ENCODE results near the gene C12orf42. TPM values are rescaled to one million over a fixed set of nuclear protein-coding genes. Genes with fewer than 3 reads are reported as not detected.

C12orf42 gene
- total RNA-seq, 3 donors from 2014 or later (not counting 1 experiment from before 2014, with no cell fraction given) = 1.3 to 1.7 (median 1.6) TPM

- H3K4me3 ChIP-seq (ENCODE audit: low read length) = no peak overlapping the region
- H3K36me3 Mint-ChIP-seq = peaks cover 8% of the 10 kb centered on the region
- H3K27ac ChIP-seq (ENCODE audit: low read length) = no peak overlapping the region
- peaks cover 0 to 6% of the 10 kb centered on the region in 2 donors for H3K27me3 Mint-ChIP-seq (ENCODE audit: low read depth in 2 of 2)
- ATAC-seq (no peak), DNase-seq (no peak)
- peaks cover 8 to 12% of the 10 kb centered on the region in 2 donors for H3K9me3 Mint-ChIP-seq
- H3K9me3 ChIP-seq (ENCODE audit: control insufficient read depth, insufficient read depth, low read length) = peaks cover 2% of the 10 kb centered on the region
- 86% methylated on average over 3 of the region's 3 CpGs for WGBS (ENCODE audit: insufficient coverage)
- no peaks in the 10 kb centered on the region for H3K4me1 Mint-ChIP-seq
- H3K36me3 ChIP-seq (ENCODE audit: control insufficient read depth, insufficient read depth, low read length) = no peaks in the 10 kb centered on the region
- no peak overlapping the region for H3K27ac Mint-ChIP-seq
- H3K27me3 ChIP-seq (ENCODE audit: control insufficient read depth, insufficient read depth, low read length) = no peaks in the 10 kb centered on the region
- intact Hi-C loops (cut with micrococcal nuclease) = no loop called here
- no peaks in the 10 kb centered on the region for H3K4me1 ChIP-seq (ENCODE audit: control insufficient read depth, insufficient read depth, low read length)
- H3K4me3 Mint-ChIP-seq = no peak overlapping the region
- TF ChIP-seq CTCF (IDR thresholded peaks at IDR 0.05) = no peak
These were observed 182.9 kb downstream of the C12orf42 start for GRCh38 chr12:103312742-103313354.

GRCh38 chr12:103310546-103311270 lies 185.1 kb downstream of the C12orf42 start:
- intact Hi-C loops (cut with micrococcal nuclease) = no loop called here
- Mint-ChIP-seq H3K4me1 (no peaks in the 10 kb centered on the region), H3K4me3 (no peak overlapping the region), H3K27ac (no peak overlapping the region), H3K9me3 (peaks cover 6 to 9% of the 10 kb centered on the region in 2 donors), H3K27me3 (ENCODE audit: low read depth in 2 of 2) (peaks cover 0 to 6% of the 10 kb centered on the region in 2 donors), H3K36me3 (peaks cover 8% of the 10 kb centered on the region)
- WGBS (ENCODE audit: insufficient coverage) = 83% methylated on average over 3 of the region's 5 CpGs
- Histone ChIP-seq H3K27ac (ENCODE audit: low read length) (no peak overlapping the region), H3K9me3 (ENCODE audit: control insufficient read depth, insufficient read depth, low read length) (no peaks in the 10 kb centered on the region), H3K4me1 (ENCODE audit: control insufficient read depth, insufficient read depth, low read length) (no peaks in the 10 kb centered on the region), H3K4me3 (ENCODE audit: low read length) (no peak overlapping the region), H3K36me3 (ENCODE audit: control insufficient read depth, insufficient read depth, low read length) (no peaks in the 10 kb centered on the region), H3K27me3 (ENCODE audit: control insufficient read depth, insufficient read depth, low read length) (no peaks in the 10 kb centered on the region)
- ATAC-seq (no peak), DNase-seq (no peak)
- TF ChIP-seq CTCF (IDR thresholded peaks at IDR 0.05) = no peak

- intact Hi-C loops (cut with micrococcal nuclease) = no loop called here
- no peaks in the 10 kb centered on the region for H3K4me1 ChIP-seq (ENCODE audit: control insufficient read depth, insufficient read depth, low read length)
- Mint-ChIP-seq H3K4me3 (no peak overlapping the region), H3K9me3 (no peaks in the 10 kb centered on the region), H3K4me1 (no peaks in the 10 kb centered on the region), H3K27me3 (ENCODE audit: low read depth in 2 of 2) (peaks cover 2 to 8% of the 10 kb centered on the region in 2 donors), H3K36me3 (no peaks in the 10 kb centered on the region), H3K27ac (no peak overlapping the region)
- H3K4me3 ChIP-seq (ENCODE audit: low read length) = no peak overlapping the region
- 86% methylated on average over 1 of the region's 1 CpG for WGBS (ENCODE audit: insufficient coverage)
- TF ChIP-seq CTCF (IDR thresholded peaks at IDR 0.05) = no peak
- H3K36me3 ChIP-seq (ENCODE audit: control insufficient read depth, insufficient read depth, low read length) = no peaks in the 10 kb centered on the region
- no peaks in the 10 kb centered on the region for H3K27me3 ChIP-seq (ENCODE audit: control insufficient read depth, insufficient read depth, low read length)
- no peaks in the 10 kb centered on the region for H3K9me3 ChIP-seq (ENCODE audit: control insufficient read depth, insufficient read depth, low read length)
- DNase-seq = no peak
- no peak overlapping the region for H3K27ac ChIP-seq (ENCODE audit: low read length)
- no peak for ATAC-seq
These were observed 187.4 kb downstream of the C12orf42 start for GRCh38 chr12:103308396-103308795.
